HepG2 (cell line): ENCODE results near the gene CPT1B. TPM values are rescaled to one million over a fixed set of nuclear protein-coding genes. Genes with fewer than 3 reads are reported as not detected.

ENCODE experiments used
- ARNT2 ChIP-seq: sonication (generic); formaldehyde crosslinking; IDR thresholded peaks from 2 replicates; pipeline ENCODE4 v1.8.0; 2022; ENCODE audit warnings: mild to moderate bottlenecking, low read depth, missing genetic modification reagents, moderate library complexity
- BCL6 ChIP-seq: IDR thresholded peaks from 2 replicates; pipeline ENCODE4 v1.6.1; 2016; ENCODE audit warnings: missing genetic modification reagents, missing compliant biosample characterization
- DNMT1 ChIP-seq: sonication (generic); formaldehyde crosslinking; IDR thresholded peaks from 2 replicates; pipeline ENCODE4 v1.5.1; 2020; ENCODE audit warnings: mild to moderate bottlenecking, missing genetic modification reagents
- HNRNPLL ChIP-seq: fragments of 200-400 bp; formaldehyde crosslinking; IDR thresholded peaks from 2 replicates; pipeline ENCODE4 v1.6.1; 2017; ENCODE audit warnings: mild to moderate bottlenecking, low read depth, low read length; ENCODE audit not compliant: poor library complexity, severe bottlenecking
- HOXA7 ChIP-seq: sonication (generic); formaldehyde crosslinking; IDR thresholded peaks from 2 replicates; pipeline ENCODE4 v1.8.1; 2022; ENCODE audit warnings: mild to moderate bottlenecking, missing genetic modification reagents, moderate library complexity
- RNF2 ChIP-seq: fragments of 450-650 bp; conservative IDR thresholded peaks from 2 replicates; pipeline ENCODE4 v1.6.1; 2016; ENCODE audit warnings: low read depth
- SIN3A ChIP-seq: IDR thresholded peaks from 2 replicates; pipeline ENCODE4 v1.6.1; 2011; ENCODE audit warnings: low read depth, mild to moderate bottlenecking, control low read depth, low read length, borderline replicate concordance
- TIGD3 ChIP-seq: sonication (generic); formaldehyde crosslinking; IDR thresholded peaks from 2 replicates; pipeline ENCODE4 v1.5.1; 2020; ENCODE audit warnings: mild to moderate bottlenecking, missing genetic modification reagents, borderline replicate concordance
- YY1 ChIP-seq: IDR thresholded peaks from 2 replicates; pipeline ENCODE4 v1.6.1; 2011; ENCODE audit warnings: low read length, low read depth, moderate library complexity, mild to moderate bottlenecking; ENCODE audit not compliant: insufficient read depth, insufficient replicate concordance
- ZNF446 ChIP-seq: sonication (generic); formaldehyde crosslinking; IDR thresholded peaks from 2 replicates; pipeline ENCODE4 v1.5.0; 2020; ENCODE audit warnings: mild to moderate bottlenecking, missing genetic modification reagents
- ZNF550 ChIP-seq: sonication (generic); formaldehyde crosslinking; IDR thresholded peaks from 2 replicates; pipeline ENCODE4 v1.4.0; 2020; ENCODE audit warnings: mild to moderate bottlenecking, missing genetic modification reagents, borderline replicate concordance
- ZNF646 ChIP-seq: sonication (generic); formaldehyde crosslinking; IDR thresholded peaks from 2 replicates; pipeline ENCODE4 v1.9.0; 2021; ENCODE audit warnings: mild to moderate bottlenecking, missing genetic modification reagents
- ZNF691 ChIP-seq: sonication (generic); formaldehyde crosslinking; IDR thresholded peaks from 2 replicates; pipeline ENCODE4 v1.4.0; 2020; ENCODE audit warnings: missing genetic modification reagents, low read depth, mild to moderate bottlenecking, borderline replicate concordance
- ZNF850 ChIP-seq: sonication (generic); formaldehyde crosslinking; conservative IDR thresholded peaks from 2 replicates; pipeline ENCODE4 v1.9.0; 2021; ENCODE audit warnings: mild to moderate bottlenecking, missing genetic modification reagents
- polyA plus RNA-seq, 8 experiments: library from polyadenylated mRNA; depleted of rRNA in 3 of 8; stranded (reverse) in 7 of 8; unstranded in 1 of 8; fragments of >200 nt; fragmentation: Illumina TruSeq in 4 of 8; extraction: Trizol in 4 of 8; gene quantifications; 2 replicates each; pipeline versions ENCODE4 v1.2.1 to v1.2.3, GENCODE V29; 2011 to 2016; ENCODE audit warnings: low read depth in 4 of 8, missing spikeins in 1 of 8, mixed read lengths in 1 of 8; ENCODE audit not compliant: insufficient read depth in 1 of 8
- total RNA-seq, 5 experiments: library from RNA; depleted of rRNA; stranded (reverse); fragments of >200 nt; fragmentation: Illumina TruSeq; extraction: Trizol; gene quantifications; 2 replicates each; pipeline ENCODE4 v1.2.3, GENCODE V29; 2016; ENCODE audit warnings: low read depth in 1 of 5
- TF ChIP-seq, protein P1 (sequence below): sonication (generic); formaldehyde crosslinking; IDR thresholded peaks from 2 replicates; pipeline ENCODE4 v1.4.0; 2020; ENCODE audit warnings: low read depth, mild to moderate bottlenecking, missing genetic modification reagents

The CPT1B gene
- total and polyA plus RNA-seq, 2 of the 13 experiments (the other 11 are each of a cell fraction or from before 2014, with no cell fraction given), result 9.2 to 19.5 TPM

DNA sequence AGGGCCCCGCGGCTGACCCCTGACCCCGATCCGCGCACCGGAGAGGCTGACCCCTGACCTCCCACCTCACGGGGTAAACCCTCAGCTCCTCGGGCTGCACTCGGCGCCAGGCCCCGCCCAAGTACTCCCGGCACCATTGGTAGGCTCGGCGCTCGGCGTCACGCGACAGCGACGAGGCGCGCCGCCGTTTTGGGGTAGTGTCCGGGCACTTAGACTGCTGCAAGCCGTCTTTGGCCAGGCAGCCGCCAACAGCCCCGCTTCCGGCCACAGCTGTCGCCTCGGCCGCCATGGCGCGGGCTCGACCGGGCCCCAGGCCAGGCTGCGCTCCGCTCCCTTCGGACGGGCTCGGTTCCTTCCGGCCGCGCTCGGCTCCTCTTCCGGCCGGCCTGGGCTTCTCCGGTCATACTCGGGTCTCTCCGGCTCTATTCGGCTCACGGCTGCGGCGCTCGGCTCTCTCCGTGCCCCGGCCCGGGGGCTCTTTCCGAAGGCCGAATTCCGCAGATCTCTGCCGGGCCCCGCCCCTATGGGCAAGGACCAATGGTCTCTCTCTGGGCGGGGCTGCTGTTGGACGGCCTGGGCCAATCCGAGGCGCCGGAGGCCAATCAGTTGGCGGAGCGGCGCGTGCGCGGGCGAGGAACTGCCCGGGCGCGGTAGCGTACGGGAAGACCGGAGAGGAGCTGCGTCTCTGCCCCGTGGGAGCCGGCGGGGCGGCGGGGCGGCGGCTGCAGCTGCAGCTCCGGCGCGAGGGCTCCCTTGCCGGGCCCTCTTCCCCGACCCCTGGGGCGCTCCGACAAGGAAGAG is 4.5 kb upstream of the CPT1B start, which contains the start of gene CHKB (continued):
- TF ChIP-seq ZNF646 (CRISPR knock-in tag), result no peak
- TF ChIP-seq ZNF850 (CRISPR knock-in tag), result peak; percentile 65; the same call in 1 of the 2 replicates
- TF ChIP-seq TIGD3, result no peak
- TF ChIP-seq HOXA7 (CRISPR knock-in tag), result no peak
- TF ChIP-seq HNRNPLL, result peak; percentile 96
- TF ChIP-seq ARNT2 (CRISPR knock-in tag), result peak; percentile 40
- peak; percentile 90 for TF ChIP-seq YY1
- peak; percentile 65; the same call in 1 of the 2 replicates for TF ChIP-seq ZNF691 (CRISPR knock-in tag)
- 0 out of 2 replicates have a peak, but pooled peaks have one; percentile 60 for TF ChIP-seq ZNF446
- TF ChIP-seq SIN3A, result peak; percentile 72; the same call in 1 of the 2 replicates
- TF ChIP-seq, protein P1, sequence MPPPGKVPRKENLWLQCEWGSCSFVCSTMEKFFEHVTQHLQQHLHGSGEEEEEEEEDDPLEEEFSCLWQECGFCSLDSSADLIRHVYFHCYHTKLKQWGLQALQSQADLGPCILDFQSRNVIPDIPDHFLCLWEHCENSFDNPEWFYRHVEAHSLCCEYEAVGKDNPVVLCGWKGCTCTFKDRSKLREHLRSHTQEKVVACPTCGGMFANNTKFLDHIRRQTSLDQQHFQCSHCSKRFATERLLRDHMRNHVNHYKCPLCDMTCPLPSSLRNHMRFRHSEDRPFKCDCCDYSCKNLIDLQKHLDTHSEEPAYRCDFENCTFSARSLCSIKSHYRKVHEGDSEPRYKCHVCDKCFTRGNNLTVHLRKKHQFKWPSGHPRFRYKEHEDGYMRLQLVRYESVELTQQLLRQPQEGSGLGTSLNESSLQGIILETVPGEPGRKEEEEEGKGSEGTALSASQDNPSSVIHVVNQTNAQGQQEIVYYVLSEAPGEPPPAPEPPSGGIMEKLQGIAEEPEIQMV (CRISPR knock-in tag), result no peak
- TF ChIP-seq DNMT1, result peak; percentile 37; the same call in 1 of the 2 replicates
- 0 out of 2 replicates have a peak, but pooled peaks have one; percentile 39 for TF ChIP-seq RNF2
- no peak for TF ChIP-seq BCL6
- TF ChIP-seq ZNF550, result no peak
